K562 (cell line): ENCODE results near the gene SLC22A7. TPM values are rescaled to one million over a fixed set of nuclear protein-coding genes. Genes with fewer than 3 reads are reported as not detected.

ENCODE experiments used
- ATAC-seq: fragments of 200-7000 bp; cut with Tn5 transposase; 3 replicates; pipeline ENCODE4 v1.9.1; 2020; ENCODE audit warnings: moderate library complexity
- BruUV-seq: library from RNA; stranded (reverse); fragments of 400-500 nt; replicated peaks from 2 replicates; lab custom pipeline; 2021; lab: Mats Ljungman, UMichigan
- CTCF ChIA-PET: fragments of 300-600 bp; formaldehyde crosslinking; extraction: SDS; loops from one replicate; lab custom pipeline; 2021; ENCODE audit warnings: low intra/inter-chr PET ratio; lab: Yijun Ruan, JAX
- POLR2A ChIA-PET: fragments of 300-600, 350-650 bp; sonication (Branson Sonifier 250); formaldehyde crosslinking; extraction: SDS; loops from one replicate; lab custom pipeline; 2021; ENCODE audit warnings: antibody characterized with exemption, inconsistent platforms; lab: Yijun Ruan, JAX
- DNase-seq, 4 experiments: peaks; one replicate each; pipeline versions ENCODE4 v3.0.0 to v3.0.0-alpha.2; 2011 to 2018; ENCODE audit warnings: low spot score in 3 of 4, mixed read lengths in 3 of 4; ENCODE audit errors: extremely low read depth in 1 of 4
- FAIRE-seq: peaks from 2 replicates; lab custom pipeline; 2011; peaks lifted over from hg19 to GRCh38; lab: Jason Lieb, UNC
- H2AFZ ChIP-seq: 2 replicates; pipeline ENCODE4 v1.6.0; 2011; ENCODE audit warnings: low read depth, low read length, control low read depth, inconsistent platforms
- H3K27ac ChIP-seq: fragments of 200-600 bp; 3 replicates; pipeline ENCODE4 v1.8.0; 2011; ENCODE audit warnings: low read depth, mild to moderate bottlenecking, control low read depth, inconsistent platforms, low read length, moderate library complexity, mixed read lengths; ENCODE audit errors: extremely low read depth
- H3K27me3 ChIP-seq, 2 experiments: fragments of 300-600 bp in 1 of 2; 2 replicates in 1 of 2; 3 replicates in 1 of 2; pipeline versions ENCODE4 v1.6.0 to v1.8.0; 2011; ENCODE audit warnings: inconsistent platforms in 2 of 2, low read length in 2 of 2, mild to moderate bottlenecking in 1 of 2, mixed read lengths in 1 of 2, moderate library complexity in 1 of 2; ENCODE audit not compliant: control insufficient read depth in 2 of 2, insufficient read depth in 2 of 2
- H3K36me3 ChIP-seq: fragments of 300-600 bp; 3 replicates; pipeline ENCODE4 v1.8.0; 2011; ENCODE audit warnings: mild to moderate bottlenecking, low read length, inconsistent platforms; ENCODE audit not compliant: control insufficient read depth, insufficient read depth
- H3K4me1 ChIP-seq, 2 experiments: fragments of 200-600 bp in 1 of 2; replicated peaks in 1 of 2; 2 replicates in 1 of 2; 3 replicates in 1 of 2; pipeline versions ENCODE4 v1.5.1 to v1.8.0; 2011; ENCODE audit warnings: inconsistent platforms in 2 of 2, low read length in 2 of 2, mild to moderate bottlenecking in 1 of 2, mixed read lengths in 1 of 2, moderate library complexity in 1 of 2; ENCODE audit not compliant: control insufficient read depth in 2 of 2, insufficient read depth in 2 of 2
- H3K4me2 ChIP-seq: 2 replicates; pipeline ENCODE4 v1.6.1; 2011; ENCODE audit warnings: low read length, control low read depth, inconsistent platforms, mixed read lengths; ENCODE audit not compliant: insufficient read depth
- H3K4me3 ChIP-seq: fragments of 200-600 bp; sonication (generic), shearing (Covaris generic); 2 replicates; pipeline ENCODE4 v1.5.1; 2016; ENCODE audit warnings: control low read depth, inconsistent platforms
- H3K79me2 ChIP-seq: fragments of 200-600 bp; 3 replicates; pipeline ENCODE4 v1.8.0; 2011; ENCODE audit warnings: low read length, inconsistent platforms; ENCODE audit not compliant: control insufficient read depth, insufficient read depth
- H3K9ac ChIP-seq, 2 experiments: 2 replicates each; pipeline versions ENCODE4 v1.6.0 to v1.6.1; 2011; ENCODE audit warnings: low read depth in 2 of 2, low read length in 2 of 2, control low read depth in 1 of 2, inconsistent platforms in 1 of 2, mild to moderate bottlenecking in 1 of 2, mixed read lengths in 1 of 2; ENCODE audit not compliant: insufficient read depth in 1 of 2
- H3K9me1 ChIP-seq: one replicate; pipeline ENCODE4 v1.6.0; 2011; ENCODE audit warnings: inconsistent platforms, mild to moderate bottlenecking, low read length, moderate library complexity; ENCODE audit not compliant: control insufficient read depth, insufficient read depth
- H3K9me3 ChIP-seq: replicated peaks from 2 replicates; pipeline ENCODE4 v1.5.1; 2011; ENCODE audit warnings: low read depth, low read length, inconsistent platforms; ENCODE audit not compliant: control insufficient read depth, insufficient read depth
- H4K20me1 ChIP-seq: replicated peaks from 2 replicates; pipeline ENCODE4 v1.6.1; 2011; ENCODE audit warnings: low read length, inconsistent platforms, mixed read lengths; ENCODE audit not compliant: control insufficient read depth, insufficient read depth
- CHAMP1 ChIP-seq: fragments of 450-650 bp; IDR thresholded peaks from 2 replicates; pipeline ENCODE4 v1.6.1; 2016; ENCODE audit warnings: mild to moderate bottlenecking
- HDAC3 ChIP-seq: fragments of 450-650 bp; IDR thresholded peaks from 2 replicates; pipeline ENCODE4 v1.6.1; 2018; ENCODE audit warnings: borderline replicate concordance, mild to moderate bottlenecking, moderate library complexity; ENCODE audit not compliant: partially characterized antibody
- KLF1 ChIP-seq: fragments of 450-650 bp; IDR thresholded peaks from 2 replicates; pipeline ENCODE4 v1.6.1; 2016; ENCODE audit warnings: missing genetic modification characterization, missing compliant biosample characterization
- MLX ChIP-seq, 2 experiments: fragments of 450-650 bp in 1 of 2; sonication (generic) in 1 of 2; formaldehyde crosslinking; conservative IDR thresholded peaks; 2 replicates each; pipeline versions ENCODE4 v1.4.0 to v1.8.1; 2020 to 2022; ENCODE audit warnings: mild to moderate bottlenecking in 1 of 2, missing genetic modification reagents in 1 of 2
- PCBP1 ChIP-seq: fragments of 200-400 bp; formaldehyde crosslinking; IDR thresholded peaks from 2 replicates; pipeline ENCODE4 v1.6.1; 2018; ENCODE audit warnings: mild to moderate bottlenecking, low read depth, low read length; ENCODE audit not compliant: poor library complexity, severe bottlenecking
- SIX5 ChIP-seq, 2 experiments: IDR thresholded peaks; 2 replicates each; pipeline ENCODE4 v1.6.1; 2011; ENCODE audit warnings: low read length in 2 of 2, borderline replicate concordance in 1 of 2, low read depth in 1 of 2, mild to moderate bottlenecking in 1 of 2, moderate library complexity in 1 of 2; ENCODE audit not compliant: insufficient read depth in 1 of 2
- SMAD4 ChIP-seq: fragments of 250-450 bp; sonication (Bioruptor Pico); conservative IDR thresholded peaks from 2 replicates; pipeline ENCODE4 v1.8.0; 2021; ENCODE audit warnings: inconsistent platforms, mild to moderate bottlenecking, moderate library complexity
- WGBS: fragments of 100-300 bp; shearing (Covaris generic); methylation state at CpG from one replicate; pipeline ENCODE4 v1.1.6; 2016; ENCODE audit warnings: low coverage, mixed read lengths; ENCODE audit not compliant: insufficient coverage; ENCODE audit errors: missing lambda C conversion rate; 5-methylcytosine and 5-hydroxymethylcytosine counted together
- in situ Hi-C: fragments of 300-500 bp; cut with MboI; formaldehyde crosslinking; loops from 4 replicates; pipeline ENCODE4 v1.15.0; 2018; ENCODE audit warnings: inconsistent platforms, mixed read lengths
- intact Hi-C: fragments of 100-400 bp; cut with micrococcal nuclease; formaldehyde crosslinking; loops from 2 replicates; pipeline ENCODE4 v1.14.2; 2022
- polyA plus RNA-seq, 8 experiments: library from polyadenylated mRNA; depleted of rRNA in 4 of 8; stranded (reverse) in 5 of 8; unstranded in 3 of 8; fragments of >200 nt; fragmentation: Nextera tagmentation in 2 of 8; fragmentation: Illumina TruSeq in 1 of 8; extraction: Ambion mirVana in 2 of 8; extraction: Trizol in 1 of 8; gene quantifications; 2 replicates each; pipeline versions ENCODE4 v1.2.1 to v1.2.3, GENCODE V29; 2011 to 2014; ENCODE audit warnings: inconsistent platforms in 1 of 8, missing spikeins in 1 of 8
- total RNA-seq, 7 experiments: library from RNA; depleted of rRNA in 6 of 7; stranded (reverse); fragments of >200 nt in 6 of 7; fragmentation: Illumina TruSeq in 2 of 7; extraction: Trizol in 2 of 7; gene quantifications; 2 replicates each; pipeline versions ENCODE4 v1.2.1 to v1.2.3, GENCODE V29; 2011 to 2021; ENCODE audit warnings: low replicate concordance in 1 of 7

The SLC22A7 gene
- total and polyA plus RNA-seq, 9 of the 15 experiments (the other 6 are each of a cell fraction or from before 2014, with no cell fraction given), result not detected

GRCh38 chr6:43331470-43331869 is 33.4 kb downstream of the SLC22A7 start:
- H3K9ac ChIP-seq, result no peak overlapping the region
- POLR2A ChIA-PET, result interaction anchor here (0.6 kb wide), 1 partner anchor 11 kb away, joined by 3 read pairs; no protein-coding TSS in a partner anchor
- no peaks in the 10 kb centered on the region for H4K20me1 ChIP-seq
- H3K36me3 ChIP-seq, result no peaks in the 10 kb centered on the region
- BruUV-seq, result no TSS peak
- no peaks in the 10 kb centered on the region for H3K27me3 ChIP-seq
- no peak overlapping the region for H3K4me3 ChIP-seq
- H3K9me1 ChIP-seq, result no peaks in the 10 kb centered on the region
- no peak for FAIRE-seq
- intact Hi-C loops, result loop anchor here (5.0 kb wide), 1 partner anchor 184 kb away; no protein-coding TSS in a partner anchor
- H3K79me2 ChIP-seq, result no peaks in the 10 kb centered on the region
- in situ Hi-C loops, result loop anchor here (5.0 kb wide), 1 partner anchor 59 kb away; no protein-coding TSS in a partner anchor
- DNase-seq, result no peak
- H3K4me2 ChIP-seq, result no peak overlapping the region
- CTCF ChIA-PET, result no interaction called here
- no peaks in the 10 kb centered on the region for H3K9me3 ChIP-seq
- H3K4me1 ChIP-seq, result peaks cover 0 to 2% of the 10 kb centered on the region in 2 experiments; a peak in 2 of 5 replicates
- no peak for TF ChIP-seq PCBP1
- TF ChIP-seq SMAD4 (CRISPR knock-in tag), result no peak
- no peak for TF ChIP-seq HDAC3
- no peak for TF ChIP-seq KLF1 (tag)
- no peak for TF ChIP-seq SIX5 (IDR thresholded peaks at IDR 0.05; ENCODE audit: borderline replicate concordance in 1 of 2, insufficient read depth in 1 of 2, low read depth in 1 of 2, low read length in 2 of 2)
- TF ChIP-seq MLX (CRISPR knock-in tag; conservative IDR thresholded peaks at IDR 0.05), result no peak
- TF ChIP-seq CHAMP1, result no peak
- WGBS, result 0% methylated on average over 1 of the region's 1 CpG
- no peak overlapping the region for H3K27ac ChIP-seq
- no peak overlapping the region for H2AFZ ChIP-seq
- ATAC-seq, result no peak
